ENCODE results near the gene SH2D3C. TPM values are rescaled to one million over a fixed set of nuclear protein-coding genes. Genes with fewer than 3 reads are reported as not detected.

SH2D3C gene
- total RNA-seq, 2 donors from 2014 or later = 59.5 to 65.8 TPM

GRCh38 chr9:127801955-127802575 lies 23.6 kb upstream of the SH2D3C start:
- Mint-ChIP-seq H3K4me1 (ENCODE audit: low read depth) (peaks cover 29% of the 10 kb centered on the region), H3K27me3 (ENCODE audit: low read depth) (no peaks in the 10 kb centered on the region), H3K9me3 (no peaks in the 10 kb centered on the region), H3K4me3 (peak overlapping the region; percentile 96 to 99), H3K36me3 (ENCODE audit: insufficient read depth in 2 of 2) (peaks cover 0 to 6% of the 10 kb centered on the region in 2 donors), H3K27ac (peak overlapping the region; percentile 95)
- DNase-seq = no peak
- no peak for ATAC-seq (replicated peaks in 1 of 2)

GRCh38 chr9:127796852-127797370 lies 18.4 kb upstream of the SH2D3C start:
- Mint-ChIP-seq H3K4me3 (peak overlapping the region; percentile 72 to 75), H3K4me1 (ENCODE audit: low read depth) (peaks cover 37% of the 10 kb centered on the region), H3K36me3 (ENCODE audit: insufficient read depth in 2 of 2) (peaks cover 0 to 3% of the 10 kb centered on the region in 2 donors), H3K27me3 (ENCODE audit: low read depth) (no peaks in the 10 kb centered on the region), H3K27ac (peak overlapping the region; percentile 44), H3K9me3 (no peaks in the 10 kb centered on the region)
- DNase-seq (no peak), ATAC-seq (replicated peaks in 1 of 2) (peak; percentile 19 to 26)

GRCh38 chr9:127796225-127796813 lies 17.9 kb upstream of the SH2D3C start:
- ATAC-seq (replicated peaks in 1 of 2) (peak; percentile 30 to 37), DNase-seq (no peak)
- Mint-ChIP-seq H3K4me3 (peak overlapping the region; percentile 72 to 75), H3K4me1 (ENCODE audit: low read depth) (peaks cover 33% of the 10 kb centered on the region), H3K9me3 (no peaks in the 10 kb centered on the region), H3K36me3 (ENCODE audit: insufficient read depth in 2 of 2) (peaks cover 3 to 5% of the 10 kb centered on the region in 2 donors), H3K27me3 (ENCODE audit: low read depth) (no peaks in the 10 kb centered on the region), H3K27ac (peak overlapping the region; percentile 44)

DNA sequence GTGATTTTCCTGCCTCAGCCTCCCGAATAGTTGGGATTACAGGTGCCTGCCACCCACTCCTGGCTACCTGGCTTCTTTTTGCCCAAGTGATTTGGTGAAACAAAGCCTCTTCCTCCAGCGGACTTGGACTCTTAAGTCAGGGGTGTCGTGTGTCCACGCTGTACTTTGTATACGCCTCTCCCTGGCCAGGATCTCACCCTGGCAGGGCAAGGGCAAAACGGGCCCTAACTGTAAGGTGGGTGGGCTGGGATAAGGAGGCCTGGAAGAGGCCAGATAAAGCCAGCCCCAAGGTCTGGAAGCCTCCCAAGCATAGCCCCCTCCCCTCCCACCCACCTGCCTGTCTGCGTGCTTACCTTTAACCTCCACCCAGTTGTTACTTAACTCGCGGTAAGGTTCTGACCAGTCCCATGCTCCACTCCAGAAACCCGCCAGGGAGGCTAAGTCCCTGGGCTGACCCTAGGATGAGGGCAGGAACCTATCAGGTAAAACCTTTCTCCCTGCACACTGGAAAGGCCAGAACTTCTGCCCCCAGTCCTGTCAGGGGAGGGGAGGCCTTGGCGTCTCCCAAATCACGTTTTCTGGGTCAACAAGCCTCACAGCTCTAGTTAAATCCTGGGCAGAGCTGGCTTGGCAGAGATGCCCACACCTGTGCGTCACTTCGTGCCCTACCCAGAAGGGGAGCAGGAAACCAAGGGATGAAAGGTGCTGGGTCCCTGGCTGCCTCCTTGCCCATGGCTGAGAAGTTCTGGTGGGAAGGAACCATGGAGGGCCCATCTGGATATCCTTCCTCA lies 15.7 kb upstream of the SH2D3C start:
- Mint-ChIP-seq H3K27ac (no peak overlapping the region), H3K9me3 (no peaks in the 10 kb centered on the region), H3K4me1 (ENCODE audit: low read depth) (peaks cover 35% of the 10 kb centered on the region), H3K4me3 (no peak overlapping the region), H3K36me3 (ENCODE audit: insufficient read depth in 2 of 2) (peaks cover 10 to 18% of the 10 kb centered on the region in 2 donors), H3K27me3 (ENCODE audit: low read depth) (no peaks in the 10 kb centered on the region)
- DNase-seq (no peak), ATAC-seq (replicated peaks in 1 of 2) (no peak)

GRCh38 chr9:127793093-127793708 lies 14.7 kb upstream of the SH2D3C start:
- Mint-ChIP-seq H3K4me1 (ENCODE audit: low read depth) (peaks cover 45% of the 10 kb centered on the region), H3K27me3 (ENCODE audit: low read depth) (no peaks in the 10 kb centered on the region), H3K36me3 (ENCODE audit: insufficient read depth in 2 of 2) (peaks cover 12 to 25% of the 10 kb centered on the region in 2 donors), H3K27ac (no peak overlapping the region), H3K4me3 (no peak overlapping the region), H3K9me3 (no peaks in the 10 kb centered on the region)
- DNase-seq (no peak), ATAC-seq (replicated peaks in 1 of 2) (no peak)

DNA sequence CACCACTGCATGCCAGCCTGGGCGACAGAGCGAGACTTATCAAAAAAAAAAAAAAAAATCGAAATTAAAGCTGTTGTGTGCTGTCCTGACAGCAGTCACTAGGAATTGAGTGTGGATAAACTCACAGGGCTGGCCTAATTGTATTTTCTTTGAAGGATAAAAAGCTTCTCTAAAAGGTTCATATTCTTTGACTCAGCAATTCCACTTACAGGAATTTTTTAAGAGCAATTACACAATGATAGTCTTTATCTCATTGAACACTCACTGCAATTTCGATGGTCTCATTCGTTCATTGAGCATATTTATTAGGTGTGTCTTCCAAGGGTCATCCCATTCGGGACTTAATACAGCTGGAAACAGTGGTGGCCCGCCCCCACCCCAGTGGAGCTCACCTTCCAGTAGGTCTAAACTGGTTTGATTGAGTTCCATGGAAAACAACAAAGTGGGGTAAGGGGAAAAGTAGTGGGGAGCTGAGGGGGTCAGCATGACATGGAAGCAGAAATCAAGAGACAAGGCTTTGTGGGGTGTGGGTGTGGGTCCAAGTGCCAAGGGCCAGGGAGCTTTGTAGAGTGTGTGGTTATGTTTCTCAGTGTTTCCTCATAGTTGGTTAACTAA lies 14.1 kb upstream of the SH2D3C start:
- DNase-seq (no peak), ATAC-seq (replicated peaks in 1 of 2) (no peak)
- Mint-ChIP-seq H3K9me3 (no peaks in the 10 kb centered on the region), H3K27ac (no peak overlapping the region), H3K4me1 (ENCODE audit: low read depth) (peaks cover 47% of the 10 kb centered on the region), H3K36me3 (ENCODE audit: insufficient read depth in 2 of 2) (peaks cover 15 to 30% of the 10 kb centered on the region in 2 donors), H3K4me3 (no peak overlapping the region), H3K27me3 (ENCODE audit: low read depth) (no peaks in the 10 kb centered on the region)

- Mint-ChIP-seq H3K27me3 (ENCODE audit: low read depth) (no peaks in the 10 kb centered on the region), H3K27ac (no peak overlapping the region), H3K4me1 (ENCODE audit: low read depth) (peaks cover 44% of the 10 kb centered on the region), H3K36me3 (ENCODE audit: insufficient read depth in 2 of 2) (peaks cover 18 to 39% of the 10 kb centered on the region in 2 donors), H3K9me3 (no peaks in the 10 kb centered on the region), H3K4me3 (no peak overlapping the region)
- ATAC-seq (replicated peaks in 1 of 2) (no peak), DNase-seq (no peak)
Observed at GRCh38 chr9:127791085-127791484, 12.6 kb upstream of the SH2D3C start.

DNA sequence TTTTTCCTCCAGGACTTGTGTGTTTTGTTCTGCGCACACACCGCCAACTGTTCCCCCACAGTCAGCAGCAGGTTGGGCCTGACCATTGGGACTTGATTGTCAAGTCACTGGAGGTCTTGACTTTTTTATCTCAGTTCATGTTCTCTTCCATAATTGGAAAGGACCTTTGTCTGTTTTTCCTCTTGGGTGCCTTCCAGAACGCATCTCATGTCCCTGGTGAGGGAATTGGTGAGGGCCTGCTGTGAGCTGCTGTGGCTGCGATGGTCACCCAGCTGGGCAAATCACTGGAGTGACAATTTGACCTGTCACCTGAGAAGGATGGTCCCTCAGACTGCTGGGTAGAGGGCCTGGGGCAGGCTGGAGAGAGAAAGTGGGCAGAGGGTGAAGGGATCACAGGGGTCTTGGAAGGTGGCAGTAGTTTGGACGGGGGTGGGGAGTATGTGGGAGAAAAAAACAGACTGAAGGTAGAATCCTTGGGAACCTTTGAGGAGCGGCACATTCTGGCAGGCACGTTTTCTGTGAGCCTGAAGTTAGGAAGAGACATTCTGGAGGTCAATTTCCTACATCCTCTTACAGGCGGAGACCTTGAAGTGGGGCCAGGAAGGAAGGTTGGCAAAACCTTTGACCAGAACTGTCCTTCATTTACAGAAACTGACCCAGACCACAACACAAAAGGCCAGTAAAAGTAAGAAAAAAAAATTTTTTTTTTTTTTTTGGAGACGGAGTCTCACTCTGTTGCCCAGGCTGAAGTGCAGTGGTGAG lies 11.8 kb upstream of the SH2D3C start:
- Mint-ChIP-seq H3K9me3 (no peaks in the 10 kb centered on the region), H3K4me1 (ENCODE audit: low read depth) (peaks cover 40% of the 10 kb centered on the region), H3K4me3 (no peak overlapping the region), H3K27ac (peak overlapping the region; percentile 4), H3K36me3 (ENCODE audit: insufficient read depth in 2 of 2) (peaks cover 18 to 39% of the 10 kb centered on the region in 2 donors), H3K27me3 (ENCODE audit: low read depth) (no peaks in the 10 kb centered on the region)
- ATAC-seq (replicated peaks in 1 of 2) (no peak), DNase-seq (no peak)

GRCh38 chr9:127789179-127789578 lies 10.7 kb upstream of the SH2D3C start:
- no peaks in the 10 kb centered on the region for H3K9me3 Mint-ChIP-seq
- peak overlapping the region; percentile 63 for H3K27ac Mint-ChIP-seq
- DNase-seq (no peak), ATAC-seq (replicated peaks in 1 of 2) (no peak)
- peaks cover 18 to 39% of the 10 kb centered on the region in 2 donors for H3K36me3 Mint-ChIP-seq (ENCODE audit: insufficient read depth in 2 of 2)
- peaks cover 40% of the 10 kb centered on the region for H3K4me1 Mint-ChIP-seq (ENCODE audit: low read depth)
- no peaks in the 10 kb centered on the region for H3K27me3 Mint-ChIP-seq (ENCODE audit: low read depth)
- H3K4me3 Mint-ChIP-seq = peak overlapping the region in 1 of 2 donors; percentile 50

GRCh38 chr9:127788337-127789011 lies 10.0 kb upstream of the SH2D3C start:
- ATAC-seq (replicated peaks in 1 of 2) (peak; percentile 22 to 25), DNase-seq (peak; percentile 66 to 76)
- peak overlapping the region; percentile 93 to 96 for H3K4me3 Mint-ChIP-seq
- peaks cover 47% of the 10 kb centered on the region for H3K4me1 Mint-ChIP-seq (ENCODE audit: low read depth)
- H3K9me3 Mint-ChIP-seq = no peaks in the 10 kb centered on the region
- no peaks in the 10 kb centered on the region for H3K27me3 Mint-ChIP-seq (ENCODE audit: low read depth)
- peaks cover 18 to 39% of the 10 kb centered on the region in 2 donors for H3K36me3 Mint-ChIP-seq (ENCODE audit: insufficient read depth in 2 of 2)
- peak overlapping the region; percentile 63 for H3K27ac Mint-ChIP-seq

GRCh38 chr9:127786773-127787104 lies 8.3 kb upstream of the SH2D3C start:
- no peaks in the 10 kb centered on the region for H3K27me3 Mint-ChIP-seq (ENCODE audit: low read depth)
- peaks cover 63% of the 10 kb centered on the region for H3K4me1 Mint-ChIP-seq (ENCODE audit: low read depth)
- peak overlapping the region; percentile 93 to 96 for H3K4me3 Mint-ChIP-seq
- ATAC-seq (replicated peaks in 1 of 2) (no peak), DNase-seq (no peak)
- H3K36me3 Mint-ChIP-seq (ENCODE audit: insufficient read depth in 2 of 2) = peaks cover 14 to 38% of the 10 kb centered on the region in 2 donors
- peak overlapping the region; percentile 92 for H3K27ac Mint-ChIP-seq
- H3K9me3 Mint-ChIP-seq = no peaks in the 10 kb centered on the region

All from activated T-cell treated with anti-CD3 and anti-CD28 coated beads, Interleukin-2, amount 50 U/mL, for 72 hours (primary cell).